ENCODE measurements around the gene ATP8B3. TPM values are rescaled to one million over a fixed set of nuclear protein-coding genes. Genes with fewer than 3 reads are reported as not detected.
A peak's percentile ranks its signal among the peaks of the same experiment; 100 is the strongest.

Gene ATP8B3
- total RNA-seq, 1 experiment from 2014 or later = 8.7 TPM

GRCh38 chr19:1736927-1737326, 75.1 kb downstream of the ATP8B3 start:
- no TSS peak for BruUV-seq (replicated peaks)
- Histone ChIP-seq H3K9me3 (ENCODE audit: low read depth, low read length, poor library complexity, severe bottlenecking) (no peaks in the 10 kb centered on the region), H3K27ac (ENCODE audit: low read depth, low read length, poor library complexity, severe bottlenecking) (no peak overlapping the region), H3K27me3 (replicated peaks; ENCODE audit: insufficient read depth, low read depth, low read length, poor library complexity) (peaks cover 53% of the 10 kb centered on the region), H3K4me3 (ENCODE audit: low read depth, low read length, poor library complexity, severe bottlenecking) (no peak overlapping the region), H3K36me3 (ENCODE audit: insufficient read depth, low read length, poor library complexity, severe bottlenecking) (no peaks in the 10 kb centered on the region), H3K4me1 (ENCODE audit: insufficient read depth, low read length, poor library complexity, severe bottlenecking) (no peaks in the 10 kb centered on the region)
- intact Hi-C loops (cut with micrococcal nuclease; ENCODE audit: unreplicated experiment) = no loop called here
- DNase-seq (ENCODE audit: low spot score) = no peak
- ChIA-PET POLR2A (ENCODE audit: low non-redundant PET) (no interaction called here), CTCF (no interaction called here)
- TF ChIP-seq EZH2 (IDR thresholded peaks at IDR 0.05; ENCODE audit: borderline replicate concordance, low read depth, low read length, poor library complexity, severe bottlenecking) (no peak), CTCF (conservative IDR thresholded peaks at IDR 0.05; ENCODE audit: low read depth, low read length) (no peak)

- H3K36me3 ChIP-seq (ENCODE audit: insufficient read depth, low read length, poor library complexity, severe bottlenecking) = no peaks in the 10 kb centered on the region
- H3K27me3 ChIP-seq (replicated peaks; ENCODE audit: insufficient read depth, low read depth, low read length, poor library complexity) = peaks cover 59% of the 10 kb centered on the region
- TF ChIP-seq EZH2 (IDR thresholded peaks at IDR 0.05; ENCODE audit: borderline replicate concordance, low read depth, low read length, poor library complexity, severe bottlenecking) (no peak), CTCF (conservative IDR thresholded peaks at IDR 0.05; ENCODE audit: low read depth, low read length) (no peak)
- DNase-seq (ENCODE audit: low spot score) = no peak
- ChIA-PET CTCF (no interaction called here), POLR2A (ENCODE audit: low non-redundant PET) (no interaction called here)
- H3K4me1 ChIP-seq (ENCODE audit: insufficient read depth, low read length, poor library complexity, severe bottlenecking) = no peaks in the 10 kb centered on the region
- H3K27ac ChIP-seq (ENCODE audit: low read depth, low read length, poor library complexity, severe bottlenecking) = no peak overlapping the region
- no TSS peak for BruUV-seq (replicated peaks)
- H3K9me3 ChIP-seq (ENCODE audit: low read depth, low read length, poor library complexity, severe bottlenecking) = no peaks in the 10 kb centered on the region
- no peak overlapping the region for H3K4me3 ChIP-seq (ENCODE audit: low read depth, low read length, poor library complexity, severe bottlenecking)
- intact Hi-C loops (cut with micrococcal nuclease; ENCODE audit: unreplicated experiment) = no loop called here
Measured at GRCh38 chr19:1736280-1736679, 75.8 kb downstream of the ATP8B3 start.

- DNase-seq (ENCODE audit: low spot score) = no peak
- no peaks in the 10 kb centered on the region for H3K9me3 ChIP-seq (ENCODE audit: low read depth, low read length, poor library complexity, severe bottlenecking)
- ChIA-PET CTCF (no interaction called here), POLR2A (ENCODE audit: low non-redundant PET) (no interaction called here)
- no peak for TF ChIP-seq CTCF (conservative IDR thresholded peaks at IDR 0.05; ENCODE audit: low read depth, low read length)
- no peak for TF ChIP-seq EZH2 (IDR thresholded peaks at IDR 0.05; ENCODE audit: borderline replicate concordance, low read depth, low read length, poor library complexity, severe bottlenecking)
- no peak overlapping the region for H3K27ac ChIP-seq (ENCODE audit: low read depth, low read length, poor library complexity, severe bottlenecking)
- H3K27me3 ChIP-seq (replicated peaks; ENCODE audit: insufficient read depth, low read depth, low read length, poor library complexity) = peaks cover 60% of the 10 kb centered on the region
- intact Hi-C loops (cut with micrococcal nuclease; ENCODE audit: unreplicated experiment) = no loop called here
- H3K36me3 ChIP-seq (ENCODE audit: insufficient read depth, low read length, poor library complexity, severe bottlenecking) = no peaks in the 10 kb centered on the region
- no peaks in the 10 kb centered on the region for H3K4me1 ChIP-seq (ENCODE audit: insufficient read depth, low read length, poor library complexity, severe bottlenecking)
- no peak overlapping the region for H3K4me3 ChIP-seq (ENCODE audit: low read depth, low read length, poor library complexity, severe bottlenecking)
- no TSS peak for BruUV-seq (replicated peaks)
Measured at GRCh38 chr19:1734321-1734966, 77.6 kb downstream of the ATP8B3 start.

Small RNA genes lying within 50 kb of the gene (microRNA-seq; reads per million reads assigned to microRNA genes)
- gene MIR1909 = 18.6 reads per million, percentile 41 among the genes with 10 or more reads in this experiment

Other genes starting within 250 kb of the ATP8B3 start
- 60.0 and 65.4 TPM in 2 replicates for gene MEX3D, start 244.0 kb downstream of the ATP8B3 start, total RNA-seq (2021)
- gene MBD3, start 219.4 kb downstream of the ATP8B3 start, total RNA-seq (2021) = 138 and 139 TPM in 2 replicates
- gene UQCR11, start 206.8 kb downstream of the ATP8B3 start, total RNA-seq (2021) = 256 and 258 TPM in 2 replicates
- gene TCF3, start 159.7 kb downstream of the ATP8B3 start, total RNA-seq (2021) = 333 and 361 TPM in 2 replicates
- not detected in 2 replicates for gene ONECUT3, start 58.8 kb downstream of the ATP8B3 start, total RNA-seq (2021)
- 50.6 and 53.0 TPM in 2 replicates for gene REXO1, start 36.2 kb upstream of the ATP8B3 start, total RNA-seq (2021)
- 46.8 and 49.1 TPM in 2 replicates for gene KLF16, start 51.3 kb upstream of the ATP8B3 start, total RNA-seq (2021)
- 56.9 and 60.0 TPM in 2 replicates for gene ABHD17A, start 73.2 kb upstream of the ATP8B3 start, total RNA-seq (2021)
- 14.1 and 18.0 TPM in 2 replicates for gene ADAT3, start 93.1 kb upstream of the ATP8B3 start, total RNA-seq (2021)
- 88.4 and 98.8 TPM in 2 replicates for gene SCAMP4, start 93.1 kb upstream of the ATP8B3 start, total RNA-seq (2021)
- 108 and 118 TPM in 2 replicates for gene CSNK1G2, start 128.9 kb upstream of the ATP8B3 start, total RNA-seq (2021)
- 91.7 and 110 TPM in 2 replicates for gene BTBD2, start 203.4 kb upstream of the ATP8B3 start, total RNA-seq (2021)
- gene MKNK2, start 239.0 kb upstream of the ATP8B3 start, total RNA-seq (2021) = 106 and 107 TPM in 2 replicates